WTC11 (cell line): ENCODE results near the gene NLGN1. TPM values are rescaled to one million over a fixed set of nuclear protein-coding genes. Genes with fewer than 3 reads are reported as not detected.

ENCODE experiments used
- ATAC-seq: fragments of 200-7000 bp; cut with Tn5 transposase; 2 replicates; pipeline ENCODE4 v1.10.0; 2021; ENCODE audit warnings: mild to moderate bottlenecking, moderate library complexity
- CTCF ChIA-PET: fragments of 300-600 bp; sonication (Branson Sonifier 250); formaldehyde crosslinking; loops from one replicate; lab custom pipeline; 2021; ENCODE audit warnings: antibody characterized with exemption; lab: Charles Lee
- POLR2A ChIA-PET: fragments of 350-600 bp; sonication (Branson Sonifier 250); formaldehyde crosslinking; loops from one replicate; lab custom pipeline; 2021; ENCODE audit warnings: antibody characterized with exemption; lab: Charles Lee
- DNase-seq: peaks from one replicate; pipeline ENCODE4 v3.0.0; 2021; ENCODE audit warnings: low spot score
- H3K27ac Mint-ChIP-seq: 2 replicates; pipeline ENCODE4 v1.8.0; 2021; ENCODE audit warnings: mixed read lengths
- H3K27me3 Mint-ChIP-seq: 2 replicates; pipeline ENCODE4 v1.8.0; 2021; ENCODE audit warnings: low read depth, mild to moderate bottlenecking, moderate library complexity, mixed read lengths
- H3K36me3 Mint-ChIP-seq: 2 replicates; pipeline ENCODE4 v1.8.0; 2021; ENCODE audit warnings: mixed read lengths
- H3K4me1 Mint-ChIP-seq: 2 replicates; pipeline ENCODE4 v1.8.0; 2022; ENCODE audit warnings: mixed read lengths
- H3K4me3 Mint-ChIP-seq: 2 replicates; pipeline ENCODE4 v1.8.0; 2021; ENCODE audit warnings: mild to moderate bottlenecking, moderate library complexity, mixed read lengths
- H3K9me3 Mint-ChIP-seq: 2 replicates; pipeline ENCODE4 v1.8.0; 2021; ENCODE audit warnings: mixed read lengths
- ATF2 ChIP-seq: sonication (generic); formaldehyde crosslinking; IDR thresholded peaks from 2 replicates; pipeline ENCODE4 v1.8.1; 2022; ENCODE audit warnings: low read depth, missing genetic modification reagents, borderline replicate concordance
- E2F5 ChIP-seq: sonication (generic); formaldehyde crosslinking; IDR thresholded peaks from 2 replicates; pipeline ENCODE4 v1.8.1; 2022; ENCODE audit warnings: mild to moderate bottlenecking, moderate library complexity, missing genetic modification reagents
- FOXJ3 ChIP-seq: sonication (generic); formaldehyde crosslinking; IDR thresholded peaks from 2 replicates; pipeline ENCODE4 v1.9.0; 2021; ENCODE audit warnings: missing genetic modification reagents, mild to moderate bottlenecking, borderline replicate concordance
- GTF2I ChIP-seq: fragments of 250-450 bp; sonication (Bioruptor Pico); conservative IDR thresholded peaks from 2 replicates; pipeline ENCODE4 v1.4.0; 2021; ENCODE audit warnings: mild to moderate bottlenecking
- HMGXB4 ChIP-seq: sonication (generic); formaldehyde crosslinking; IDR thresholded peaks from 2 replicates; pipeline ENCODE4 v1.8.1; 2023; ENCODE audit warnings: mild to moderate bottlenecking, moderate library complexity, missing genetic modification reagents
- OVOL2 ChIP-seq: fragments of 250-450 bp; sonication (Bioruptor Pico); IDR thresholded peaks from 2 replicates; pipeline ENCODE4 v1.9.0; 2021; ENCODE audit warnings: mild to moderate bottlenecking, borderline replicate concordance
- SOX15 ChIP-seq: fragments of 250-450 bp; sonication (Bioruptor Pico); IDR thresholded peaks from 2 replicates; pipeline ENCODE4 v1.9.0; 2021; ENCODE audit warnings: mild to moderate bottlenecking
- TEAD1 ChIP-seq: sonication (generic); formaldehyde crosslinking; IDR thresholded peaks from 2 replicates; pipeline ENCODE4 v1.8.0; 2022; ENCODE audit warnings: mild to moderate bottlenecking, missing genetic modification reagents
- ZNF121 ChIP-seq: sonication (generic); formaldehyde crosslinking; IDR thresholded peaks from 2 replicates; pipeline ENCODE4 v1.8.0; 2023; ENCODE audit warnings: missing genetic modification reagents
- ZNF138 ChIP-seq: sonication (generic); formaldehyde crosslinking; conservative IDR thresholded peaks from 2 replicates; pipeline ENCODE4 v1.8.1; 2022; ENCODE audit warnings: mild to moderate bottlenecking, moderate library complexity, missing genetic modification reagents
- ZNF416 ChIP-seq: fragments of 250-450 bp; sonication (Bioruptor Pico); IDR thresholded peaks from 2 replicates; pipeline ENCODE4 v1.9.0; 2021; ENCODE audit warnings: mild to moderate bottlenecking, inconsistent platforms
- ZSCAN18 ChIP-seq: fragments of 250-450 bp; sonication (Bioruptor Pico); IDR thresholded peaks from 2 replicates; pipeline ENCODE4 v2.1.2; 2022; ENCODE audit warnings: mild to moderate bottlenecking, moderate library complexity
- total RNA-seq: library from RNA; stranded (reverse); gene quantifications from 3 replicates; pipeline ENCODE4 v1.2.3, GENCODE V29; 2021
- TF ChIP-seq, protein P1 (sequence below): sonication (generic); formaldehyde crosslinking; IDR thresholded peaks from 2 replicates; pipeline ENCODE4 v1.8.1; 2023; ENCODE audit warnings: mild to moderate bottlenecking, missing genetic modification reagents
- TF ChIP-seq, protein P2 (sequence below): fragments of 250-450 bp; sonication (Bioruptor Pico); IDR thresholded peaks from 2 replicates; pipeline ENCODE4 v1.9.0; 2021; ENCODE audit warnings: mild to moderate bottlenecking
- TF ChIP-seq, protein P3 (sequence below): sonication (generic); formaldehyde crosslinking; IDR thresholded peaks from 2 replicates; pipeline ENCODE4 v1.8.1; 2023; ENCODE audit warnings: mild to moderate bottlenecking, missing genetic modification reagents, moderate library complexity
- TF ChIP-seq, protein P4 (sequence below): sonication (generic); formaldehyde crosslinking; IDR thresholded peaks from 2 replicates; pipeline ENCODE4 v1.8.1; 2022; ENCODE audit warnings: mild to moderate bottlenecking, missing genetic modification reagents, moderate library complexity, borderline replicate concordance

The NLGN1 gene
- total RNA-seq, 1 experiment from 2014 or later: 12.4 TPM

GRCh38 chr3:174116421-174116820 lies 718.9 kb downstream of the NLGN1 start:
- H3K4me1 Mint-ChIP-seq: peaks cover 18% of the 10 kb centered on the region
- no peaks in the 10 kb centered on the region for H3K27me3 Mint-ChIP-seq
- TF ChIP-seq, protein P1, sequence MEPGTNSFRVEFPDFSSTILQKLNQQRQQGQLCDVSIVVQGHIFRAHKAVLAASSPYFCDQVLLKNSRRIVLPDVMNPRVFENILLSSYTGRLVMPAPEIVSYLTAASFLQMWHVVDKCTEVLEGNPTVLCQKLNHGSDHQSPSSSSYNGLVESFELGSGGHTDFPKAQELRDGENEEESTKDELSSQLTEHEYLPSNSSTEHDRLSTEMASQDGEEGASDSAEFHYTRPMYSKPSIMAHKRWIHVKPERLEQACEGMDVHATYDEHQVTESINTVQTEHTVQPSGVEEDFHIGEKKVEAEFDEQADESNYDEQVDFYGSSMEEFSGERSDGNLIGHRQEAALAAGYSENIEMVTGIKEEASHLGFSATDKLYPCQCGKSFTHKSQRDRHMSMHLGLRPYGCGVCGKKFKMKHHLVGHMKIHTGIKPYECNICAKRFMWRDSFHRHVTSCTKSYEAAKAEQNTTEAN (CRISPR knock-in tag): no peak
- TF ChIP-seq ZNF138 (CRISPR knock-in tag) (no peak), ZNF416 (CRISPR knock-in tag) (no peak), ATF2 (no peak), TEAD1 (no peak), ZSCAN18 (CRISPR knock-in tag) (no peak), E2F5 (no peak), GTF2I (CRISPR knock-in tag) (no peak), HMGXB4 (CRISPR knock-in tag) (no peak), OVOL2 (no peak), ZNF121 (no peak), SOX15 (CRISPR knock-in tag) (no peak), FOXJ3 (CRISPR knock-in tag) (no peak)
- TF ChIP-seq, protein P2, sequence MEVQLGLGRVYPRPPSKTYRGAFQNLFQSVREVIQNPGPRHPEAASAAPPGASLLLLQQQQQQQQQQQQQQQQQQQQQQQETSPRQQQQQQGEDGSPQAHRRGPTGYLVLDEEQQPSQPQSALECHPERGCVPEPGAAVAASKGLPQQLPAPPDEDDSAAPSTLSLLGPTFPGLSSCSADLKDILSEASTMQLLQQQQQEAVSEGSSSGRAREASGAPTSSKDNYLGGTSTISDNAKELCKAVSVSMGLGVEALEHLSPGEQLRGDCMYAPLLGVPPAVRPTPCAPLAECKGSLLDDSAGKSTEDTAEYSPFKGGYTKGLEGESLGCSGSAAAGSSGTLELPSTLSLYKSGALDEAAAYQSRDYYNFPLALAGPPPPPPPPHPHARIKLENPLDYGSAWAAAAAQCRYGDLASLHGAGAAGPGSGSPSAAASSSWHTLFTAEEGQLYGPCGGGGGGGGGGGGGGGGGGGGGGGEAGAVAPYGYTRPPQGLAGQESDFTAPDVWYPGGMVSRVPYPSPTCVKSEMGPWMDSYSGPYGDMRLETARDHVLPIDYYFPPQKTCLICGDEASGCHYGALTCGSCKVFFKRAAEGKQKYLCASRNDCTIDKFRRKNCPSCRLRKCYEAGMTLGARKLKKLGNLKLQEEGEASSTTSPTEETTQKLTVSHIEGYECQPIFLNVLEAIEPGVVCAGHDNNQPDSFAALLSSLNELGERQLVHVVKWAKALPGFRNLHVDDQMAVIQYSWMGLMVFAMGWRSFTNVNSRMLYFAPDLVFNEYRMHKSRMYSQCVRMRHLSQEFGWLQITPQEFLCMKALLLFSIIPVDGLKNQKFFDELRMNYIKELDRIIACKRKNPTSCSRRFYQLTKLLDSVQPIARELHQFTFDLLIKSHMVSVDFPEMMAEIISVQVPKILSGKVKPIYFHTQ (CRISPR knock-in tag): no peak
- TF ChIP-seq, protein P3, sequence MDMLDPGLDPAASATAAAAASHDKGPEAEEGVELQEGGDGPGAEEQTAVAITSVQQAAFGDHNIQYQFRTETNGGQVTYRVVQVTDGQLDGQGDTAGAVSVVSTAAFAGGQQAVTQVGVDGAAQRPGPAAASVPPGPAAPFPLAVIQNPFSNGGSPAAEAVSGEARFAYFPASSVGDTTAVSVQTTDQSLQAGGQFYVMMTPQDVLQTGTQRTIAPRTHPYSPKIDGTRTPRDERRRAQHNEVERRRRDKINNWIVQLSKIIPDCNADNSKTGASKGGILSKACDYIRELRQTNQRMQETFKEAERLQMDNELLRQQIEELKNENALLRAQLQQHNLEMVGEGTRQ (CRISPR knock-in tag): no peak
- TF ChIP-seq, protein P4, sequence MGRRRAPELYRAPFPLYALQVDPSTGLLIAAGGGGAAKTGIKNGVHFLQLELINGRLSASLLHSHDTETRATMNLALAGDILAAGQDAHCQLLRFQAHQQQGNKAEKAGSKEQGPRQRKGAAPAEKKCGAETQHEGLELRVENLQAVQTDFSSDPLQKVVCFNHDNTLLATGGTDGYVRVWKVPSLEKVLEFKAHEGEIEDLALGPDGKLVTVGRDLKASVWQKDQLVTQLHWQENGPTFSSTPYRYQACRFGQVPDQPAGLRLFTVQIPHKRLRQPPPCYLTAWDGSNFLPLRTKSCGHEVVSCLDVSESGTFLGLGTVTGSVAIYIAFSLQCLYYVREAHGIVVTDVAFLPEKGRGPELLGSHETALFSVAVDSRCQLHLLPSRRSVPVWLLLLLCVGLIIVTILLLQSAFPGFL (CRISPR knock-in tag): no peak
- no peak overlapping the region for H3K27ac Mint-ChIP-seq
- ChIA-PET POLR2A (no interaction called here), CTCF (no interaction called here)
- ATAC-seq (no peak), DNase-seq (no peak)
- H3K36me3 Mint-ChIP-seq: no peaks in the 10 kb centered on the region
- H3K9me3 Mint-ChIP-seq: no peaks in the 10 kb centered on the region
- H3K4me3 Mint-ChIP-seq: no peak overlapping the region
